ENCODE data around the gene GADD45G.

GADD45G gene

GRCh38 chr9:89615661-89616060 is 10.8 kb downstream of the GADD45G start:
- H2AFZ ChIP-seq (ENCODE audit: low read depth): no peak overlapping the region
- H3K36me3 ChIP-seq (ENCODE audit: insufficient read depth): no peaks in the 10 kb centered on the region
- H4K20me1 ChIP-seq (ENCODE audit: insufficient read depth): no peaks in the 10 kb centered on the region
- no peak overlapping the region for H3K4me2 ChIP-seq
- H3K4me3 ChIP-seq (IDR thresholded peaks at IDR 0.05; ENCODE audit: insufficient read depth, low read depth, low read length): no peak overlapping the region
- H3K27ac ChIP-seq: no peak overlapping the region
- H3K4me1 ChIP-seq (ENCODE audit: low read depth, poor library complexity, severe bottlenecking): peaks cover 19% of the 10 kb centered on the region
- TF ChIP-seq, protein P1, sequence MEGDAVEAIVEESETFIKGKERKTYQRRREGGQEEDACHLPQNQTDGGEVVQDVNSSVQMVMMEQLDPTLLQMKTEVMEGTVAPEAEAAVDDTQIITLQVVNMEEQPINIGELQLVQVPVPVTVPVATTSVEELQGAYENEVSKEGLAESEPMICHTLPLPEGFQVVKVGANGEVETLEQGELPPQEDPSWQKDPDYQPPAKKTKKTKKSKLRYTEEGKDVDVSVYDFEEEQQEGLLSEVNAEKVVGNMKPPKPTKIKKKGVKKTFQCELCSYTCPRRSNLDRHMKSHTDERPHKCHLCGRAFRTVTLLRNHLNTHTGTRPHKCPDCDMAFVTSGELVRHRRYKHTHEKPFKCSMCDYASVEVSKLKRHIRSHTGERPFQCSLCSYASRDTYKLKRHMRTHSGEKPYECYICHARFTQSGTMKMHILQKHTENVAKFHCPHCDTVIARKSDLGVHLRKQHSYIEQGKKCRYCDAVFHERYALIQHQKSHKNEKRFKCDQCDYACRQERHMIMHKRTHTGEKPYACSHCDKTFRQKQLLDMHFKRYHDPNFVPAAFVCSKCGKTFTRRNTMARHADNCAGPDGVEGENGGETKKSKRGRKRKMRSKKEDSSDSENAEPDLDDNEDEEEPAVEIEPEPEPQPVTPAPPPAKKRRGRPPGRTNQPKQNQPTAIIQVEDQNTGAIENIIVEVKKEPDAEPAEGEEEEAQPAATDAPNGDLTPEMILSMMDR (conservative IDR thresholded peaks at IDR 0.05; ENCODE audit: low read depth, low read length): no peak
- H3K79me2 ChIP-seq (ENCODE audit: insufficient read depth, low read depth): no peaks in the 10 kb centered on the region
- peaks cover 11% of the 10 kb centered on the region; the same call in 1 of the 2 replicates for H3K27me3 ChIP-seq (ENCODE audit: insufficient read depth, low read depth)
- H3K9ac ChIP-seq: no peak overlapping the region

DNA sequence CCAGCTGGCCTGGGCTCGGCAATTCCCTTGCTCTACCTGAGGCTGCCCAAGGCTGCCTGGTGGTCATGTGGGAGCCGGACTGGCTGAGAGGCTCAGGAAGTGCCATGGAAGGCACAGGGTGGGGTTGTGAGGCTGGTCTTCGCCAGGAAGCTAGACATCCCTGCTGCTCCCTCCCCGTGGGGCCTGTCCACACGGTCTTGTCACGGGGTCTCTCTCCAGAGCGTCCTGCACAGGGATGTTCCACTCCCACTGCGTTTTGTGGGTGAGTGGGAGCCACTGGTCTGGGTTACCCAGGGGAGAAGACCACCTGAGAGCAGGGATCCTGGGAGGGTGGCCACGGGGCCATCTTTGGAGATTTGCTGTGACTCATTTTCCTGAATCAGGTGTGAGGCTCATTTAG is 11.6 kb downstream of the GADD45G start:
- Histone ChIP-seq H3K27ac (no peak overlapping the region), H3K4me1 (ENCODE audit: low read depth, poor library complexity, severe bottlenecking) (peaks cover 19% of the 10 kb centered on the region), H2AFZ (ENCODE audit: low read depth) (no peak overlapping the region), H3K9ac (no peak overlapping the region), H3K27me3 (ENCODE audit: insufficient read depth, low read depth) (peaks cover 11% of the 10 kb centered on the region; the same call in 1 of the 2 replicates), H3K4me2 (no peak overlapping the region), H3K79me2 (ENCODE audit: insufficient read depth, low read depth) (no peaks in the 10 kb centered on the region), H3K4me3 (IDR thresholded peaks at IDR 0.05; ENCODE audit: insufficient read depth, low read depth, low read length) (no peak overlapping the region), H4K20me1 (ENCODE audit: insufficient read depth) (no peaks in the 10 kb centered on the region), H3K36me3 (ENCODE audit: insufficient read depth) (no peaks in the 10 kb centered on the region)
- TF ChIP-seq, protein P1 (conservative IDR thresholded peaks at IDR 0.05; ENCODE audit: low read depth, low read length): no peak

- Histone ChIP-seq H2AFZ (ENCODE audit: low read depth) (no peak overlapping the region), H3K9ac (no peak overlapping the region), H3K27ac (no peak overlapping the region), H4K20me1 (ENCODE audit: insufficient read depth) (no peaks in the 10 kb centered on the region), H3K4me2 (no peak overlapping the region), H3K36me3 (ENCODE audit: insufficient read depth) (no peaks in the 10 kb centered on the region), H3K4me1 (ENCODE audit: low read depth, poor library complexity, severe bottlenecking) (peaks cover 19% of the 10 kb centered on the region), H3K4me3 (IDR thresholded peaks at IDR 0.05; ENCODE audit: insufficient read depth, low read depth, low read length) (no peak overlapping the region), H3K79me2 (ENCODE audit: insufficient read depth, low read depth) (no peaks in the 10 kb centered on the region), H3K27me3 (ENCODE audit: insufficient read depth, low read depth) (peaks cover 11% of the 10 kb centered on the region; the same call in 1 of the 2 replicates)
- TF ChIP-seq, protein P1 (conservative IDR thresholded peaks at IDR 0.05; ENCODE audit: low read depth, low read length): no peak
Measured at GRCh38 chr9:89617978-89618377, 13.2 kb downstream of the GADD45G start.

DNA sequence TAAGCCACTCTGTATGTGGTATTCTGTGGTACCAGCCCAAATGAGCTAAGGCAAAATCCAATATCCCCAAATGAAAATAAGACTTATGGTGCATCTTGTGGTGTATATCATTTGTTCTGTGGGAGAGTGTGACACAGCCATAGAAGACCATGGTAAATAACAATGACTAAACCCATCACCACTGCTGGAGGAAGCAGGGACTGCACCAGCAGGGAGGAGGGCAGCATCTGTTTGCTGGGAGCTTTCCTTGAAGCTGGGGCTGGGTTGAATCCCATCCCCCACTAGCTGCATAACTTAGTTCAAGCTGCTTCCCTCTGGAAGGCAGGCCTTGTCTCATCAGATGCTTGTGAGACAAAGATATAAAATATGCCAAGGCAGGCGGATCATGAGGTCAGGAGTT is 14.2 kb downstream of the GADD45G start:
- H3K9ac ChIP-seq: no peak overlapping the region
- no peak overlapping the region for H2AFZ ChIP-seq (ENCODE audit: low read depth)
- H3K4me3 ChIP-seq (IDR thresholded peaks at IDR 0.05; ENCODE audit: insufficient read depth, low read depth, low read length): no peak overlapping the region
- H3K27ac ChIP-seq: no peak overlapping the region
- no peak overlapping the region for H3K4me2 ChIP-seq
- H3K27me3 ChIP-seq (ENCODE audit: insufficient read depth, low read depth): peaks cover 11% of the 10 kb centered on the region; the same call in 1 of the 2 replicates
- TF ChIP-seq, protein P1 (conservative IDR thresholded peaks at IDR 0.05; ENCODE audit: low read depth, low read length): no peak
- H3K4me1 ChIP-seq (ENCODE audit: low read depth, poor library complexity, severe bottlenecking): peaks cover 9% of the 10 kb centered on the region
- H4K20me1 ChIP-seq (ENCODE audit: insufficient read depth): no peaks in the 10 kb centered on the region
- no peaks in the 10 kb centered on the region for H3K79me2 ChIP-seq (ENCODE audit: insufficient read depth, low read depth)
- no peaks in the 10 kb centered on the region for H3K36me3 ChIP-seq (ENCODE audit: insufficient read depth)
